ENCODE results near the gene SLC5A2.

- TF ChIP-seq CTCF (conservative IDR thresholded peaks at IDR 0.05 in 1 of 2, IDR thresholded peaks at IDR 0.05 in 1 of 2; ENCODE audit: low read depth in 1 of 2, low read length in 2 of 2): no peak
- TF ChIP-seq EZH2 (IDR thresholded peaks at IDR 0.05; ENCODE audit: low read length, missing control alignments): no peak
These were observed 52.8 kb downstream of the SLC5A2 start for GRCh38 chr16:31535737-31536136.
